ENCODE results near the gene ALK. TPM values are rescaled to one million over a fixed set of nuclear protein-coding genes. Genes with fewer than 3 reads are reported as not detected.

ALK gene
- total and polyA plus RNA-seq, 2 experiments from 2014 or later: 0.35 TPM; not detected in 1

GRCh38 chr2:29782549-29783458, 138.6 kb downstream of the ALK start (continued):
- TF ChIP-seq ZNF462 (CRISPR knock-in tag; IDR thresholded peaks at IDR 0.05) (no peak), CTCF (conservative IDR thresholded peaks at IDR 0.05; ENCODE audit: low read depth in 2 of 2) (no peak), EZH2phosphoT487 (IDR thresholded peaks at IDR 0.05; ENCODE audit: unreplicated experiment) (no peak), POLR2AphosphoS5 (IDR thresholded peaks at IDR 0.05; ENCODE audit: low read depth) (no peak)

- Mint-ChIP-seq H3K4me3 (no peak overlapping the region), H3K36me3 (ENCODE audit: low read depth) (no peaks in the 10 kb centered on the region), H3K27me3 (ENCODE audit: insufficient read depth, low read depth, poor library complexity) (peaks cover 2% of the 10 kb centered on the region), H3K9me3 (no peaks in the 10 kb centered on the region), H3K4me1 (peaks cover 7% of the 10 kb centered on the region), H3K27ac (no peak overlapping the region; the same call in 1 of the 2 replicates)
- Histone ChIP-seq H3K4me2 (no peak overlapping the region), H2AFZ (no peak overlapping the region), H3K4me3 (no peak overlapping the region), H3K79me2 (replicated peaks; ENCODE audit: insufficient read depth) (no peaks in the 10 kb centered on the region), H3K27me3 (ENCODE audit: insufficient read depth) (no peaks in the 10 kb centered on the region), H3K36me3 (ENCODE audit: insufficient read depth) (no peaks in the 10 kb centered on the region), H3K9me2 (ENCODE audit: insufficient read depth) (no peaks in the 10 kb centered on the region), H3K4me1 (ENCODE audit: insufficient read depth) (0 out of 2 replicates have a peak, but pooled peaks cover 2% of the 10 kb centered on the region), H3K27ac (ENCODE audit: low read depth) (no peak overlapping the region), H4K20me1 (replicated peaks; ENCODE audit: insufficient read depth) (no peaks in the 10 kb centered on the region), H3F3A (replicated peaks; ENCODE audit: low read depth) (no peaks in the 10 kb centered on the region)
- no peak for TF ChIP-seq STAT1 (IDR thresholded peaks at IDR 0.05; ENCODE audit: unreplicated experiment)
- TF ChIP-seq CREB1 (CRISPR knock-in tag; IDR thresholded peaks at IDR 0.05; ENCODE audit: low read depth): no peak
- TF ChIP-seq EZH2 (IDR thresholded peaks at IDR 0.05; ENCODE audit: low read depth, unreplicated experiment): no peak
- TF ChIP-seq CTCF (conservative IDR thresholded peaks at IDR 0.05; ENCODE audit: low read depth in 2 of 2): no peak; a peak in 1 of 4 replicates
- no peak for TF ChIP-seq JUNB (IDR thresholded peaks at IDR 0.05; ENCODE audit: unreplicated experiment)
- no peak for TF ChIP-seq NANOG (IDR thresholded peaks at IDR 0.05; ENCODE audit: borderline replicate concordance)
- no peak for TF ChIP-seq ZNF114 (CRISPR knock-in tag; IDR thresholded peaks at IDR 0.05)
- no peak for TF ChIP-seq ETS1 (IDR thresholded peaks at IDR 0.05)
- TF ChIP-seq POLR2AphosphoS5 (IDR thresholded peaks at IDR 0.05; ENCODE audit: low read depth): no peak
- no peak for TF ChIP-seq ZNF331 (CRISPR knock-in tag; IDR thresholded peaks at IDR 0.05; ENCODE audit: low read depth)
- DNase-seq (ENCODE audit: low spot score) (no peak), ATAC-seq (no peak)
Observed at GRCh38 chr2:29782087-29782486, 139.3 kb downstream of the ALK start.
